GM23338 (cell line): Measurements from ENCODE around the gene SFPQ. TPM values are rescaled to one million over a fixed set of nuclear protein-coding genes. Genes with fewer than 3 reads are reported as not detected.

Experiments
- ATAC-seq: fragments of 200-7000 bp; cut with Tn5 transposase; 3 replicates; pipeline ENCODE4 v1.9.1; 2020
- DNase-seq: peaks from one replicate; pipeline ENCODE4 v3.0.0-alpha.2; 2015; ENCODE audit warnings: low spot score
- H2AFZ ChIP-seq: fragments of 200-600 bp; sonication (generic); 2 replicates; pipeline ENCODE4 v1.8.0; 2016; ENCODE audit warnings: antibody characterized with exemption, mild to moderate bottlenecking, moderate library complexity
- H3F3A ChIP-seq: fragments of 200-600 bp; sonication (generic); replicated peaks from 2 replicates; pipeline ENCODE4 v1.8.0; 2017; ENCODE audit warnings: antibody characterized with exemption, mixed run types, low read depth
- H3K27ac ChIP-seq: fragments of 200-600 bp; sonication (generic); 2 replicates; pipeline ENCODE4 v1.6.1; 2016; ENCODE audit warnings: low read depth
- H3K27me3 ChIP-seq: fragments of 200-600 bp; sonication (generic); 2 replicates; pipeline ENCODE4 v1.8.0; 2016; ENCODE audit warnings: mild to moderate bottlenecking, mixed run types, moderate library complexity; ENCODE audit not compliant: insufficient read depth
- H3K36me3 ChIP-seq: fragments of 200-600 bp; sonication (generic); 2 replicates; pipeline ENCODE4 v1.8.0; 2016; ENCODE audit warnings: mild to moderate bottlenecking; ENCODE audit not compliant: insufficient read depth
- H3K4me1 ChIP-seq: fragments of 200-600 bp; sonication (generic); 2 replicates; pipeline ENCODE4 v1.8.0; 2016; ENCODE audit warnings: mild to moderate bottlenecking, moderate library complexity; ENCODE audit not compliant: insufficient read depth
- H3K4me2 ChIP-seq: fragments of 200-600 bp; sonication (generic); 2 replicates; pipeline ENCODE4 v1.7.1; 2017; ENCODE audit warnings: mixed run types
- H3K4me3 ChIP-seq: fragments of 200-600 bp; sonication (generic); 2 replicates; pipeline ENCODE4 v1.6.1; 2016; ENCODE audit warnings: mixed run types
- H3K79me2 ChIP-seq: fragments of 200-600 bp; sonication (generic); replicated peaks from 2 replicates; pipeline ENCODE4 v1.8.0; 2017; ENCODE audit warnings: mild to moderate bottlenecking; ENCODE audit not compliant: insufficient read depth
- H3K9me2 ChIP-seq: fragments of 200-600 bp; sonication (generic); 2 replicates; pipeline ENCODE4 v1.8.0; 2017; ENCODE audit not compliant: insufficient read depth
- H4K20me1 ChIP-seq: fragments of 200-600 bp; sonication (generic); replicated peaks from 2 replicates; pipeline ENCODE4 v1.8.0; 2017; ENCODE audit warnings: mild to moderate bottlenecking; ENCODE audit not compliant: insufficient read depth
- H3K27ac Mint-ChIP-seq: 2 replicates; pipeline ENCODE4 v1.8.0; 2020; ENCODE audit warnings: inconsistent platforms, mild to moderate bottlenecking, moderate library complexity, mixed read lengths
- H3K27me3 Mint-ChIP-seq: 3 replicates; pipeline ENCODE4 v1.8.0; 2022; ENCODE audit warnings: low read depth, mild to moderate bottlenecking, moderate library complexity, mixed read lengths, inconsistent platforms; ENCODE audit not compliant: insufficient read depth, poor library complexity
- H3K36me3 Mint-ChIP-seq: 3 replicates; pipeline ENCODE4 v1.8.0; 2021; ENCODE audit warnings: low read depth, mild to moderate bottlenecking, inconsistent platforms, moderate library complexity, mixed read lengths
- H3K4me1 Mint-ChIP-seq: 3 replicates; pipeline ENCODE4 v1.8.0; 2020; ENCODE audit warnings: mild to moderate bottlenecking, inconsistent platforms, mixed read lengths
- H3K4me3 Mint-ChIP-seq: 3 replicates; pipeline ENCODE4 v1.8.0; 2021; ENCODE audit warnings: moderate library complexity, mild to moderate bottlenecking, inconsistent platforms, mixed read lengths
- H3K9me3 Mint-ChIP-seq: 3 replicates; pipeline ENCODE4 v1.8.0; 2020; ENCODE audit warnings: moderate library complexity, mild to moderate bottlenecking, inconsistent platforms, mixed read lengths
- EZH2phosphoT487 ChIP-seq: fragments of 200-600 bp; sonication (generic); IDR thresholded peaks from one replicate; pipeline ENCODE4 v1.8.1; 2018; ENCODE audit warnings: antibody characterized with exemption; ENCODE audit not compliant: unreplicated experiment
- POLR2AphosphoS5 ChIP-seq: IDR thresholded peaks from 2 replicates; pipeline ENCODE4 v1.6.1; 2016; ENCODE audit warnings: antibody characterized with exemption, low read depth
- polyA plus RNA-seq: library from polyadenylated mRNA; unstranded; fragments of >200 nt; fragmentation: Nextera tagmentation; extraction: Ambion mirVana; gene quantifications from 2 replicates; pipeline ENCODE4 v1.2.1, GENCODE V29; 2016
- total RNA-seq: library from RNA; depleted of rRNA; stranded (reverse); fragments of >200 nt; shearing (Covaris generic); gene quantifications from 2 replicates; pipeline ENCODE4 v1.2.3, GENCODE V29; 2014
- TF ChIP-seq, protein P1 (sequence below): fragments of 250-450 bp; sonication (Bioruptor Pico); IDR thresholded peaks from 2 replicates; pipeline ENCODE4 v1.5.0; 2020; ENCODE audit warnings: mild to moderate bottlenecking, moderate library complexity
- TF ChIP-seq, protein P2 (sequence below): IDR thresholded peaks from one replicate; pipeline ENCODE4 v1.6.1; 2018; ENCODE audit warnings: antibody characterized with exemption; ENCODE audit not compliant: unreplicated experiment

SFPQ gene
- total and polyA plus RNA-seq, 2 experiments from 2014 or later, result 258 to 352 TPM

- TF ChIP-seq, protein P1, sequence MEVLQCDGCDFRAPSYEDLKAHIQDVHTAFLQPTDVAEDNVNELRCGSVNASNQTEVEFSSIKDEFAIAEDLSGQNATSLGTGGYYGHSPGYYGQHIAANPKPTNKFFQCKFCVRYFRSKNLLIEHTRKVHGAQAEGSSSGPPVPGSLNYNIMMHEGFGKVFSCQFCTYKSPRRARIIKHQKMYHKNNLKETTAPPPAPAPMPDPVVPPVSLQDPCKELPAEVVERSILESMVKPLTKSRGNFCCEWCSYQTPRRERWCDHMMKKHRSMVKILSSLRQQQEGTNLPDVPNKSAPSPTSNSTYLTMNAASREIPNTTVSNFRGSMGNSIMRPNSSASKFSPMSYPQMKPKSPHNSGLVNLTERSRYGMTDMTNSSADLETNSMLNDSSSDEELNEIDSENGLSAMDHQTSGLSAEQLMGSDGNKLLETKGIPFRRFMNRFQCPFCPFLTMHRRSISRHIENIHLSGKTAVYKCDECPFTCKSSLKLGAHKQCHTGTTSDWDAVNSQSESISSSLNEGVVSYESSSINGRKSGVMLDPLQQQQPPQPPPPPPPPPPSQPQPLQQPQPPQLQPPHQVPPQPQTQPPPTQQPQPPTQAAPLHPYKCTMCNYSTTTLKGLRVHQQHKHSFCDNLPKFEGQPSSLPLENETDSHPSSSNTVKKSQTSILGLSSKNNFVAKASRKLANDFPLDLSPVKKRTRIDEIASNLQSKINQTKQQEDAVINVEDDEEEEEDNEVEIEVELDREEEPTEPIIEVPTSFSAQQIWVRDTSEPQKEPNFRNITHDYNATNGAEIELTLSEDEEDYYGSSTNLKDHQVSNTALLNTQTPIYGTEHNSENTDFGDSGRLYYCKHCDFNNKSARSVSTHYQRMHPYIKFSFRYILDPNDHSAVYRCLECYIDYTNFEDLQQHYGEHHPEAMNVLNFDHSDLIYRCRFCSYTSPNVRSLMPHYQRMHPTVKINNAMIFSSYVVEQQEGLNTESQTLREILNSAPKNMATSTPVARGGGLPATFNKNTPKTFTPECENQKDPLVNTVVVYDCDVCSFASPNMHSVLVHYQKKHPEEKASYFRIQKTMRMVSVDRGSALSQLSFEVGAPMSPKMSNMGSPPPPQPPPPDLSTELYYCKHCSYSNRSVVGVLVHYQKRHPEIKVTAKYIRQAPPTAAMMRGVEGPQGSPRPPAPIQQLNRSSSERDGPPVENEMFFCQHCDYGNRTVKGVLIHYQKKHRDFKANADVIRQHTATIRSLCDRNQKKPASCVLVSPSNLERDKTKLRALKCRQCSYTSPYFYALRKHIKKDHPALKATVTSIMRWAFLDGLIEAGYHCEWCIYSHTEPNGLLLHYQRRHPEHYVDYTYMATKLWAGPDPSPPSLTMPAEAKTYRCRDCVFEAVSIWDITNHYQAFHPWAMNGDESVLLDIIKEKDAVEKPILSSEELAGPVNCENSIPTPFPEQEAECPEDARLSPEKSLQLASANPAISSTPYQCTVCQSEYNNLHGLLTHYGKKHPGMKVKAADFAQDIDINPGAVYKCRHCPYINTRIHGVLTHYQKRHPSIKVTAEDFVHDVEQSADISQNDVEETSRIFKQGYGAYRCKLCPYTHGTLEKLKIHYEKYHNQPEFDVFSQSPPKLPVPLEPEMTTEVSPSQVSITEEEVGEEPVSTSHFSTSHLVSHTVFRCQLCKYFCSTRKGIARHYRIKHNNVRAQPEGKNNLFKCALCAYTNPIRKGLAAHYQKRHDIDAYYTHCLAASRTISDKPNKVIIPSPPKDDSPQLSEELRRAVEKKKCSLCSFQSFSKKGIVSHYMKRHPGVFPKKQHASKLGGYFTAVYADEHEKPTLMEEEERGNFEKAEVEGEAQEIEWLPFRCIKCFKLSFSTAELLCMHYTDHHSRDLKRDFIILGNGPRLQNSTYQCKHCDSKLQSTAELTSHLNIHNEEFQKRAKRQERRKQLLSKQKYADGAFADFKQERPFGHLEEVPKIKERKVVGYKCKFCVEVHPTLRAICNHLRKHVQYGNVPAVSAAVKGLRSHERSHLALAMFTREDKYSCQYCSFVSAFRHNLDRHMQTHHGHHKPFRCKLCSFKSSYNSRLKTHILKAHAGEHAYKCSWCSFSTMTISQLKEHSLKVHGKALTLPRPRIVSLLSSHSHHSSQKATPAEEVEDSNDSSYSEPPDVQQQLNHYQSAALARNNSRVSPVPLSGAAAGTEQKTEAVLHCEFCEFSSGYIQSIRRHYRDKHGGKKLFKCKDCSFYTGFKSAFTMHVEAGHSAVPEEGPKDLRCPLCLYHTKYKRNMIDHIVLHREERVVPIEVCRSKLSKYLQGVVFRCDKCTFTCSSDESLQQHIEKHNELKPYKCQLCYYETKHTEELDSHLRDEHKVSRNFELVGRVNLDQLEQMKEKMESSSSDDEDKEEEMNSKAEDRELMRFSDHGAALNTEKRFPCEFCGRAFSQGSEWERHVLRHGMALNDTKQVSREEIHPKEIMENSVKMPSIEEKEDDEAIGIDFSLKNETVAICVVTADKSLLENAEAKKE (CRISPR knock-in tag), result no peak
- TF ChIP-seq, protein P2, sequence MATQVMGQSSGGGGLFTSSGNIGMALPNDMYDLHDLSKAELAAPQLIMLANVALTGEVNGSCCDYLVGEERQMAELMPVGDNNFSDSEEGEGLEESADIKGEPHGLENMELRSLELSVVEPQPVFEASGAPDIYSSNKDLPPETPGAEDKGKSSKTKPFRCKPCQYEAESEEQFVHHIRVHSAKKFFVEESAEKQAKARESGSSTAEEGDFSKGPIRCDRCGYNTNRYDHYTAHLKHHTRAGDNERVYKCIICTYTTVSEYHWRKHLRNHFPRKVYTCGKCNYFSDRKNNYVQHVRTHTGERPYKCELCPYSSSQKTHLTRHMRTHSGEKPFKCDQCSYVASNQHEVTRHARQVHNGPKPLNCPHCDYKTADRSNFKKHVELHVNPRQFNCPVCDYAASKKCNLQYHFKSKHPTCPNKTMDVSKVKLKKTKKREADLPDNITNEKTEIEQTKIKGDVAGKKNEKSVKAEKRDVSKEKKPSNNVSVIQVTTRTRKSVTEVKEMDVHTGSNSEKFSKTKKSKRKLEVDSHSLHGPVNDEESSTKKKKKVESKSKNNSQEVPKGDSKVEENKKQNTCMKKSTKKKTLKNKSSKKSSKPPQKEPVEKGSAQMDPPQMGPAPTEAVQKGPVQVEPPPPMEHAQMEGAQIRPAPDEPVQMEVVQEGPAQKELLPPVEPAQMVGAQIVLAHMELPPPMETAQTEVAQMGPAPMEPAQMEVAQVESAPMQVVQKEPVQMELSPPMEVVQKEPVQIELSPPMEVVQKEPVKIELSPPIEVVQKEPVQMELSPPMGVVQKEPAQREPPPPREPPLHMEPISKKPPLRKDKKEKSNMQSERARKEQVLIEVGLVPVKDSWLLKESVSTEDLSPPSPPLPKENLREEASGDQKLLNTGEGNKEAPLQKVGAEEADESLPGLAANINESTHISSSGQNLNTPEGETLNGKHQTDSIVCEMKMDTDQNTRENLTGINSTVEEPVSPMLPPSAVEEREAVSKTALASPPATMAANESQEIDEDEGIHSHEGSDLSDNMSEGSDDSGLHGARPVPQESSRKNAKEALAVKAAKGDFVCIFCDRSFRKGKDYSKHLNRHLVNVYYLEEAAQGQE, result no peak
Measured at GRCh38 chr1:35229587-35230360, 36.8 kb upstream of the SFPQ start (continued).

DNA sequence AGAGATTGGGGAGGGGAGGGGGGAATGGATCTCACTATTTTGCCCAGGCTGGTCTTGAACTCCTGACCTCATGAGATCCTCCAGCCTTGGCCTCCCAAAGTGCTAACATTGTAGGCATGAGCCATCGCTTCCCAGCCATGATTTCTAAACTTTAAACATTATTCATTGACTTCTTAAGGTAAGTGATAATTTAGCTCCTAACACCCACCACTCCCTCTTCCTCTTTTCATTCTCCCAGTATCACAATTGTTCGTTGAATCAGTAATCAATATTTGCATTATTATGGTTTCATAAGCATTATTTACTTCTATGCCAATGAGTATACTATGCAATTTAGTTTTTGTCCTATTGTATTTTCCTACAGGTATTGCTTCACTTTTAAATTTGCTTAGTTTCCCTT, 33.6 kb upstream of the SFPQ start:
- Histone ChIP-seq H3K4me2 (no peak overlapping the region), H4K20me1 (no peaks in the 10 kb centered on the region), H3K36me3 (no peaks in the 10 kb centered on the region), H3K4me3 (no peak overlapping the region), H3K4me1 (peaks cover 20% of the 10 kb centered on the region), H3K27ac (no peak overlapping the region), H3K9me2 (no peaks in the 10 kb centered on the region), H3F3A (no peaks in the 10 kb centered on the region), H3K79me2 (no peaks in the 10 kb centered on the region), H3K27me3 (no peaks in the 10 kb centered on the region), H2AFZ (no peak overlapping the region)
- Mint-ChIP-seq H3K36me3 (no peaks in the 10 kb centered on the region), H3K9me3 (no peaks in the 10 kb centered on the region), H3K27me3 (peaks cover 3% of the 10 kb centered on the region), H3K4me1 (peaks cover 16% of the 10 kb centered on the region), H3K27ac (no peak overlapping the region), H3K4me3 (no peak overlapping the region)
- DNase-seq (no peak), ATAC-seq (no peak)
- TF ChIP-seq EZH2phosphoT487 (no peak), POLR2AphosphoS5 (no peak)
- TF ChIP-seq, protein P1 (CRISPR knock-in tag), result no peak
